IPS-15b (cell line): Measurements from ENCODE around the gene NPPA.

ENCODE experiments used
- H3K27me3 ChIP-seq: one replicate; pipeline ENCODE4 v1.6.1; 2013; ENCODE audit warnings: low read length; ENCODE audit not compliant: control insufficient read depth, insufficient read depth
- H3K36me3 ChIP-seq: one replicate; pipeline ENCODE4 v1.6.1; 2013; ENCODE audit warnings: low read length; ENCODE audit not compliant: control insufficient read depth, insufficient read depth
- H3K4me1 ChIP-seq: one replicate; pipeline ENCODE4 v1.6.1; 2013; ENCODE audit warnings: mild to moderate bottlenecking, low read length; ENCODE audit not compliant: control insufficient read depth, insufficient read depth
- H3K4me3 ChIP-seq: one replicate; pipeline ENCODE4 v1.5.1; 2013; ENCODE audit warnings: low read depth, low read length
- H3K9ac ChIP-seq: one replicate; pipeline ENCODE4 v1.6.1; 2013; ENCODE audit warnings: low read depth, mild to moderate bottlenecking, low read length
- H3K9me3 ChIP-seq: one replicate; pipeline ENCODE4 v1.6.1; 2013; ENCODE audit warnings: mild to moderate bottlenecking, low read length; ENCODE audit not compliant: control insufficient read depth, insufficient read depth

Gene NPPA

DNA sequence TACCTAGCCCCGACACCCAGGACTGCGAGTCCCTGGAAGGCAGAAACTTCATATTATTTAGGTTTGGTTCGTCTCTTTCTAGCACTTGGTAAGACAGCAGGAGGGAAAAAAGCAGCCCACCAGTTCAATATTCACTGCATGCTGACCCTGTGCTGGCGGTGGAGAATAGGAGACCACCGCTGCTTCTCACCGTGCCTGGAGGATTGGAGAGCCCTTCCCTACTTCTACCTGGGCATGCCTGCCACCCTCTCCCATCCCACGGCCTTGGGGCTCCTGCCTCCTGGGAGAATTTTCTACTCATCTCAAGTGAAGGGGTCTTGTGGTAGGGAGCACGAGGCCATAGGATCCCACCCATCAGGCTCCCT is 47.2 kb downstream of the NPPA start:
- Histone ChIP-seq H3K9ac (no peak overlapping the region), H3K9me3 (no peaks in the 10 kb centered on the region), H3K36me3 (peaks cover 26% of the 10 kb centered on the region), H3K4me3 (no peak overlapping the region), H3K4me1 (peaks cover 10% of the 10 kb centered on the region), H3K27me3 (no peaks in the 10 kb centered on the region)

DNA sequence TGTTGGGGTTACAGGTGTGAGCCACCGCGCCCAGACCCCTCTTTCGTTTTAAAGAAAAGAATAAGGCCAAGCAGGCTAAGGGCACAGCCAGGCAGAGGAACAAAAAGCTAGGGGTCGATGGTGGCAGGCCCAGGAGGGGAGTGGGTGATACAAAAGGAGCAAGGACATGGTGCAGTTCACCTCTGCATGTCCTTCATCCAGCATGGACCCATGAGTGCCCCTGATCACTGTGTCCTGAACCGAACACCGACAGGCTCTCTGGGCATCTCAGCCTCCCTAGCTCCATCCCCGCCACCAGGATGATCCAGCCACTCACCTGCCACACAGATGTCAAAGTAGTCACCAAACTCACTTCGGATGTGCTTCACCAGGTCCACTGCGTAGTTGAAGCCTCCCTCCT is 47.7 kb downstream of the NPPA start:
- no peak overlapping the region for H3K4me3 ChIP-seq
- H3K9ac ChIP-seq = no peak overlapping the region
- peaks cover 31% of the 10 kb centered on the region for H3K36me3 ChIP-seq
- H3K9me3 ChIP-seq = no peaks in the 10 kb centered on the region
- H3K4me1 ChIP-seq = peaks cover 10% of the 10 kb centered on the region
- H3K27me3 ChIP-seq = no peaks in the 10 kb centered on the region

DNA sequence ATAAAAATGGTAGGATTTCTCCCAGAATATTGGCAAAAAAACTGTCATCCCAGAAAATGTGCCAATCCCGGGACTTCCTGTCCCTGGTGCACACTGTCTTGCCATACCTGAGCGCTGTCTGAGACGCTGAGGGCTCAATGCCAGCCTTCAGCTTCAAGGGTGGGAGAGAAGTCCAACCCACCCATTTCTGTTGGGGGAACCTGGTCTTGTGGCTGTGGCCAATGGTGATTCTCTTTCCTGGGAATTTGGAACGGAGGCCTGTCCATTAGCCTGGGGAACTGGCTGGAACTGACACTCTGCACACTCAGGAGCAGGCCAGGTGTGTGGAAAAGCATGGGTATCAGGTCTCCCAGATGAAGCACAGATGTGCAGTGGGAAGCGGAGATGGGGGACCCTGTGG is 48.5 kb downstream of the NPPA start:
- H3K9ac ChIP-seq = no peak overlapping the region
- peaks cover 35% of the 10 kb centered on the region for H3K36me3 ChIP-seq
- H3K27me3 ChIP-seq = no peaks in the 10 kb centered on the region
- H3K4me3 ChIP-seq = no peak overlapping the region
- H3K4me1 ChIP-seq = peaks cover 6% of the 10 kb centered on the region
- H3K9me3 ChIP-seq = no peaks in the 10 kb centered on the region

DNA sequence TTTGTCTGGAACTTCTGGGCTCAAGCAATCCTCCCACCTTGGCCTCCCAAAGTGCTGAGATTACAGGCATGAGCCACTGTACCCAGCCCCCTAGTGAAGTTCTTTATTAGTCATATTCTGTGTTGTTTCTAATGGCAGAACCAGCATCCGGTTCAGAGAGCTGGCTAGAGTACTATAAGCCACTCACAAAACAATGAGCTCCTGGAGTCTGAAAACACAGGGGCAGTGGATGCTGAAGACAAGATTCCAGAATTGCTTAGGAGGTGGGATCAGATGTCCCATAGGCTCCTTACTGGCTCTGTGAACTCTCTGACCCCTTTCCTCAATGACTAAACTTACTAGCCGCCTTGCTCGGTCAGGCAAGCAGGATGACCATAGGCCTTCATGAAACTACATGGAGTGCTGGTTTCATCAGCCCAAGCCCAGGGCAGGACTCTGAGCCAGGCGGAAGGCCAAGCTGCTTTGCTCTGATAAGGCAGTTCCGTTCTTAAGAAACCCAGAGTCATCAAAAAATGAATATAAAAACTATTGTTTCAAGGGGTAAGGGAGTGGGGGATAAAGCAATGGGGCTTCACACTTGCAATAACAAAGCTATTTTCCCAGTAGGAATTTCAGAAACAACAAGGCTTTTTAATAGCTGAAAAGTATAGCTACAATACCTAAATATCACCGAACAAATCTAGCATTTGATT is 49.9 kb downstream of the NPPA start:
- Histone ChIP-seq H3K4me1 (peaks cover 6% of the 10 kb centered on the region), H3K9me3 (no peaks in the 10 kb centered on the region), H3K36me3 (peaks cover 40% of the 10 kb centered on the region), H3K4me3 (no peak overlapping the region), H3K9ac (no peak overlapping the region), H3K27me3 (no peaks in the 10 kb centered on the region)

DNA sequence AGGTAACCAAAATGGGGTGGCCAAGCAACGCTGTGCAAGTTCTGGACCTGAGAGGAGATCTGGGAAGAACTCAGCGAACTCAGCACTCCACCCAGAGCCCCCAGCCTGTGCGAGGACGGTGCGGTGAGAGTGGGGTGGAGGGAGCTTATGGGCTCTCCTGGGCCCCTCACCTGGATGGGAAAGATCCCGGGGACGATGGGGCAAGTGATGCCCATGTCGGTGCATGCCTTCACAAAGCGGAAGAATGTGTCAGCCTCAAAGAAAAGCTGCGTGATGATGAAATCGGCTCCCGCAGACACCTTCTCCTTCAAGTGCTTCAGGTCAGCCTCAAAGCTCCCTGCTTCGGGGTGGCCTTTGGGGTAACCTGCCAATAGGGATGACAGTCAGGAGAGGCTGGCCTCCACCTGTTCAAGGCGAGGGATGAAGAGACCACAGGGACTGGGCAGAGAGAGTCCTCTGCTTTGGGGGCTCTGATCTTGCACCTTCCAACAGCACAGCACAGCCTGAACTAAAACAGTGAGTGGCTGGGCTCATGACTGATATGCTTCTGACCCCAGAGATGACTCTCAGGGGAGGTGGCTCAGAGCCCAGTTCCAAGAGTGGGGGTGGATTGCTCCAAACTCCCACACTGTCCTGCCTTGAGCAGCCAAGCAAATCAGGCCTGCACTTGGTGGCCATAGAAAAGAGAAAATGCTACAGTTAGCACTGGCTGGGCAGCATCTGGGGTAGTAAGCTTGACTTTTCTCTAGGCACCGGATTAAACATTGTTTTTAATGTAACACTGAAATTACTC is 51.4 kb downstream of the NPPA start:
- H3K4me3 ChIP-seq = no peak overlapping the region
- H3K4me1 ChIP-seq = no peaks in the 10 kb centered on the region
- H3K9ac ChIP-seq = no peak overlapping the region
- H3K36me3 ChIP-seq = peaks cover 40% of the 10 kb centered on the region
- H3K9me3 ChIP-seq = no peaks in the 10 kb centered on the region
- H3K27me3 ChIP-seq = no peaks in the 10 kb centered on the region
